GM10266 (cell line): Measurements from ENCODE around the gene SLC40A1.

ENCODE experiments used
- DNase-seq: peaks from one replicate; pipeline ENCODE4 v3.0.0; 2012; ENCODE audit errors: extremely low spot score
- CTCF ChIP-seq: IDR thresholded peaks from 2 replicates; pipeline ENCODE4 v1.5.1; 2012; ENCODE audit warnings: mild to moderate bottlenecking, low read depth; ENCODE audit not compliant: control insufficient read depth, insufficient read depth; ENCODE audit errors: missing control alignments

SLC40A1 gene

GRCh38 chr2:189583227-189584198 lies 2.9 kb upstream of the SLC40A1 start:
- TF ChIP-seq CTCF: no peak
- no peak for DNase-seq

GRCh38 chr2:189582809-189583192 lies 2.2 kb upstream of the SLC40A1 start:
- no peak for TF ChIP-seq CTCF
- DNase-seq: no peak

- no peak for DNase-seq
- TF ChIP-seq CTCF: no peak
Measured at GRCh38 chr2:189582140-189582808, 1.7 kb upstream of the SLC40A1 start.

GRCh38 chr2:189581354-189582139 lies 961 bp upstream of the SLC40A1 start:
- TF ChIP-seq CTCF: no peak
- no peak for DNase-seq

- DNase-seq: no peak
- TF ChIP-seq CTCF: no peak
Measured at GRCh38 chr2:189580241-189580651, 340 bp downstream of the SLC40A1 start.

GRCh38 chr2:189579585-189580186 lies 900 bp downstream of the SLC40A1 start:
- no peak for TF ChIP-seq CTCF
- no peak for DNase-seq
